ENCODE data around the gene CIBAR2.

CIBAR2 gene

GRCh38 chr16:85091522-85091910 lies 20.8 kb downstream of the CIBAR2 start:
- no peak overlapping the region for H3K27ac ChIP-seq (replicated peaks)
- H3K4me3 ChIP-seq (replicated peaks; ENCODE audit: insufficient read depth, low read length), result no peak overlapping the region
- no peak for DNase-seq (ENCODE audit: low read depth in 1 of 2, low spot score in 1 of 2)
- H3K27me3 ChIP-seq (ENCODE audit: insufficient read depth, poor library complexity, severe bottlenecking), result peaks cover 14% of the 10 kb centered on the region
- TF ChIP-seq CTCF (IDR thresholded peaks at IDR 0.05; ENCODE audit: insufficient read depth, low read length) (no peak), SPI1 (IDR thresholded peaks at IDR 0.05; ENCODE audit: borderline replicate concordance, low read depth) (no peak), POLR2AphosphoS5 (IDR thresholded peaks at IDR 0.05; ENCODE audit: low read depth) (no peak), REST (IDR thresholded peaks at IDR 0.05; ENCODE audit: insufficient replicate concordance, low read depth) (no peak), GABPA (IDR thresholded peaks at IDR 0.05; ENCODE audit: low read depth) (no peak)

- no peak overlapping the region for H3K27ac ChIP-seq (replicated peaks)
- DNase-seq (ENCODE audit: low read depth in 1 of 2, low spot score in 1 of 2), result no peak
- no peak overlapping the region for H3K4me3 ChIP-seq (replicated peaks; ENCODE audit: insufficient read depth, low read length)
- TF ChIP-seq GABPA (IDR thresholded peaks at IDR 0.05; ENCODE audit: low read depth) (no peak), SPI1 (IDR thresholded peaks at IDR 0.05; ENCODE audit: borderline replicate concordance, low read depth) (no peak), REST (IDR thresholded peaks at IDR 0.05; ENCODE audit: insufficient replicate concordance, low read depth) (no peak), POLR2AphosphoS5 (IDR thresholded peaks at IDR 0.05; ENCODE audit: low read depth) (no peak), CTCF (IDR thresholded peaks at IDR 0.05; ENCODE audit: insufficient read depth, low read length) (no peak)
- H3K27me3 ChIP-seq (ENCODE audit: insufficient read depth, poor library complexity, severe bottlenecking), result peaks cover 14% of the 10 kb centered on the region
Measured at GRCh38 chr16:85090873-85091521, 21.3 kb downstream of the CIBAR2 start.

- Histone ChIP-seq H3K4me3 (replicated peaks; ENCODE audit: insufficient read depth, low read length) (no peak overlapping the region), H3K27ac (replicated peaks) (no peak overlapping the region), H3K27me3 (ENCODE audit: insufficient read depth, poor library complexity, severe bottlenecking) (peaks cover 14% of the 10 kb centered on the region)
- TF ChIP-seq REST (IDR thresholded peaks at IDR 0.05; ENCODE audit: insufficient replicate concordance, low read depth) (no peak), POLR2AphosphoS5 (IDR thresholded peaks at IDR 0.05; ENCODE audit: low read depth) (no peak), CTCF (IDR thresholded peaks at IDR 0.05; ENCODE audit: insufficient read depth, low read length) (no peak), GABPA (IDR thresholded peaks at IDR 0.05; ENCODE audit: low read depth) (no peak), SPI1 (IDR thresholded peaks at IDR 0.05; ENCODE audit: borderline replicate concordance, low read depth) (no peak)
- DNase-seq (ENCODE audit: low read depth in 1 of 2, low spot score in 1 of 2), result no peak
Measured at GRCh38 chr16:85090181-85090580, 22.1 kb downstream of the CIBAR2 start.

Measured in HL-60 (cell line).